ENCODE data around the gene VSTM2B.

GRCh38 chr19:29546583-29547190, 20.9 kb downstream of the VSTM2B start:
- TF ChIP-seq DZIP1 (CRISPR knock-in tag; IDR thresholded peaks at IDR 0.05) (no peak), ATF3 (CRISPR knock-in tag; IDR thresholded peaks at IDR 0.05) (no peak), ZNF318 (CRISPR knock-in tag; IDR thresholded peaks at IDR 0.05) (no peak), HINFP (CRISPR knock-in tag; IDR thresholded peaks at IDR 0.05; ENCODE audit: low read depth) (no peak), ZSCAN29 (CRISPR knock-in tag; conservative IDR thresholded peaks at IDR 0.05) (no peak), ZBTB34 (CRISPR knock-in tag; IDR thresholded peaks at IDR 0.05) (no peak), ZNF3 (CRISPR knock-in tag; IDR thresholded peaks at IDR 0.05) (no peak), POLR2AphosphoS5 (IDR thresholded peaks at IDR 0.05; ENCODE audit: low read depth, low read length) (no peak)
